Left forelimb (tissue), 1 donor: ENCODE data around the gene EPHB6.

Source experiments
- DNase-seq: peaks from one replicate; pipeline ENCODE4 v3.0.0-alpha.2; 2018; ENCODE audit warnings: low spot score

The EPHB6 gene

GRCh38 chr7:142866361-142867096, 11.7 kb downstream of the EPHB6 start:
- DNase-seq, result no peak

GRCh38 chr7:142867097-142867378, 12.2 kb downstream of the EPHB6 start:
- no peak for DNase-seq

GRCh38 chr7:142867398-142868187, 12.7 kb downstream of the EPHB6 start:
- DNase-seq, result peak; percentile 23

DNA sequence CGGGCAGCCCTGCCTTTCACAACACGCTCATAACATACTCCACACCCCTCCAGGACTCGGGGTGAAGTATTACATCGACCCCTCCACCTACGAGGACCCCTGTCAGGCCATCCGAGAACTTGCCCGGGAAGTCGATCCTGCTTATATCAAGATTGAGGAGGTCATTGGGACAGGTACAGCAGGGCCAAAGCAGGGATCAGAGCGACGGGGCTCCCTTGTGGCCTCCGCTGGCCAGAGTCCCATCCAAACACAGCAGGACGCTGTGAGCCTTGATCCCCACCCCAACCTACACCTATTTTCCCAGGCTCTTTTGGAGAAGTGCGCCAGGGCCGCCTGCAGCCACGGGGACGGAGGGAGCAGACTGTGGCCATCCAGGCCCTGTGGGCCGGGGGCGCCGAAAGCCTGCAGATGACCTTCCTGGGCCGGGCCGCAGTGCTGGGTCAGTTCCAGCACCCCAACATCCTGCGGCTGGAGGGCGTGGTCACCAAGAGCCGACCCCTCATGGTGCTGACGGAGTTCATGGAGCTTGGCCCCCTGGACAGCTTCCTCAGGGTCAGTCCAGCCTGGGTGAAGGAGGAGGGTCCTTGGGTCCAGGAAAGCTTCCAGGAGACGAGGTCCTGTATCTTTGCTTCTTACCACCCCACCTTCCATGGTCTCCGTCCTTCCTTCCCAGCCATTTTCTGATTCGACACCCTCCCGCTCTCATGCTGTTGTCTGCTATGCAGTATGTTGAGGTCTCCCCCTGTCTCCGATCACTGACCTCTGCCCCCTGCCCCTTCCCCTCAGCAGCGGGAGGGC, 13.5 kb downstream of the EPHB6 start:
- peak; percentile 57 for DNase-seq

DNA sequence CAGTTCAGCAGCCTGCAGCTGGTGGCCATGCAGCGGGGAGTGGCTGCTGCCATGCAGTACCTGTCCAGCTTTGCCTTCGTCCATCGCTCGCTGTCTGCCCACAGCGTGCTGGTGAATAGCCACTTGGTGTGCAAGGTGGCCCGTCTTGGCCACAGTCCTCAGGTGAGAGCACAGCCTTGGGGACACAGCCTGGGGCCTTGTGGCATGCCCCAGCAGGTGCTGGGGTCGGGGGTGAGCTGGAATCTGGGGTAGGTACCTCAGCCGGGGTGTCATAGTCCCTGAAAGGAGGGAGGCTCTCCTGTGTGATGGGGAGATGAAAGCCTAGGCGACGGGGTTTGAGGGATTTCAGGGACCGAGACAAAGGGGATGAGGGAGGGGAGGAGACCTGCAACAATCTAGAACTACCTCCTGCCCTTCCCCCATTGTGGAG, 14.1 kb downstream of the EPHB6 start:
- no peak for DNase-seq

DNA sequence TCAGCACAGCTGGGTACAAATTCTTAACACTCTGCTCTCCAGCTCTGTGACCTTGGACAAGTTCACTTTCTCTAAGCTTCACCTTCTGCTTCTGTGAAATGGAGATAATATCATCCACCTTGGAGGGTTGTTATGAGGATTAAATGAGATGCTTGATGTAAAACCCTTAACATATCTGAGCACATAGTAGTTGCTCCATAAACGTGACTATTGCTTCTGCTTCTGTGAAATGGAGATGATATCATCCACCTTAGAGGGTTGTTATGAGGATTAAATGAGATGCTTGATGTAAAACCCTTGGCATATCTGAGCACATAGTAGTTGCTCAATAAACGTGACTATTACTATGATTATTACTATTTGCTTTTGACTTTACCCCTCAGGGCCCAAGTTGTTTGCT, 14.6 kb downstream of the EPHB6 start:
- DNase-seq, result no peak

GRCh38 chr7:142870147-142870559, 15.3 kb downstream of the EPHB6 start:
- DNase-seq, result peak; percentile 54

- peak; percentile 50 for DNase-seq
Observed at GRCh38 chr7:142870566-142871259, 15.8 kb downstream of the EPHB6 start.

GRCh38 chr7:142871260-142872105, 16.6 kb downstream of the EPHB6 start:
- DNase-seq, result peak; percentile 49

- DNase-seq, result peak; percentile 25
Observed at GRCh38 chr7:142872106-142872675, 17.3 kb downstream of the EPHB6 start.

DNA sequence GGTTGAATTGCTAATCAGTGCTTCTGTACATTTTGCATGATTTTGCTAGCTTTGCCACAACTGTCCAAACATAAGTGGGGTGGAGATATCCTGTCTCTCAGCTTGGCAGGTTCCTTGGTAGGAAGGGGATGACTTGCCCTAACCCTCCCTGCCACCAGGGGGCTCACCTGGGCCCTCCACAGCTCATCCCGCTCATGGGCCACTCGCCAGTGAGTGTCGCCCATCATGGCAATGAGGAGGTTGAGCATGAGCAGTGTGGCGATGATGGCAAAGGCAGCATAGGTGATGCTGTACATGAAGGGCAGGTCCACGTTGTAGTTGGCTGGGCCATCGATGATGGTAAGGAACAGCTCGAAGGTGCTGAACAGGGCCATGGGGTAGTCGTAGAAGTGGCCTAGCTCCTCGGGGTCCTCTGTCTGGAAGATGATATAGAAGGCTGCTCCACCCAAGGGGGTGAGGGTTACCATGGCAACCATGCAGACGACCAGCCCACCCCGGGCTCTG, 18.5 kb downstream of the EPHB6 start:
- DNase-seq, result peak; percentile 53

DNA sequence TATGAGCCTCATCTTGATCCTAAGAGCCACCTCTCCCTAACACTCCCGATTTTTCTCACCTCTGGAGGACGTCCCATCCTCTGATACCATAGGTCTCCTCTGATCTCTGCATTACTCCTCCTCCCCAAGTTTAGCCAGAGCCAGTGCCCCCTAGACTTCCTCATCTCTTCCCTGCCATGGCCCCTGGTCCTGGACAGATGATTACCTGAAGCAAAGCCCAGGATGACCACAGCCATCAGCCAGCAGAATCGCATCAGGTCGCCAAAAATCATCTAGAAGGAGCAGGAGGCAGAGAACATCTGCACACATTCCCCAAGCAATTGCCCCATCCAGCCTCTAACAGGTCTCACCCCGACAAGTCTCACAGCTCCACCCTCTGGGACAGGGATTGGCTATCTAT, 19.0 kb downstream of the EPHB6 start:
- DNase-seq, result peak; percentile 25

DNA sequence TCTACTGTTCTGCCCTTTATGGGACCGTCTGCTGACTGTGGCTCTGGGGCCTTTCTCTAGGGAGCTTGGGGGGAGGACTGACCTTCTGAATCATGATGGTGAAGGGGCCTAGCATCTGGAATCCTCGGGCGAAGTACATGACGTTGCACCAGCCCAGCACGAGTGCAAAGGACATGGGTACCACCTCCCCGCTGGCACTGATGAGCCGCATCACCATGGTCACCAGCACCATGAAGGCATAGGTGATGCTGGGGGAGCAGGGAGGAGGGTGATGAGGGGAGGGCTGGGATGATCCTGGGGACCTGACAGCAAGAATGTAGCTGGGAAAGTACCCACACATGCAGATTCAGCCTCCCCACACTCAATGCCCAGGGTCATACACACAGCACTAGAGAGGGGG, 19.5 kb downstream of the EPHB6 start:
- no peak for DNase-seq

GRCh38 chr7:142874837-142875236, 20.0 kb downstream of the EPHB6 start:
- DNase-seq, result no peak

DNA sequence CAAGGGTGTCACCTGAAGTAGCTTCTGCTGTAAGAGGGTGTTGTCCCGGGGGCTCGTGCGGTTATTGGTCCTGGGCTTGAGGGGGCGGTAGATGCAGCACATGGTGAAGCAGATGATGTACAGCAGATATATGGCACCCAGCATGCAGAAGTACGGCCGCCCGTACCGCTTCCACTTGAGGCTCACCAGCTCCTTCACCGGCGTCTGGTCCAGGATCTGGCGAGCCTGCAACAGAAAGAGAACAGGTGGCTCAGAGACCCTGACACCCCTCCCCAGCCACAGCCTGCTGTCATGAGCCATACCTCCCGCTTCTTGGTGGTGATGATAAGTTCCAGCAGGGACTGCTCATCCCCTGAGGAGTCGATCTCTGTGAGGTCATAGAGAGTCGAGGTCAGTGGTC, 20.6 kb downstream of the EPHB6 start:
- peak; percentile 46 for DNase-seq

- DNase-seq, result peak; percentile 45
Observed at GRCh38 chr7:142876236-142876960, 21.5 kb downstream of the EPHB6 start.

- peak; percentile 45 for DNase-seq
Observed at GRCh38 chr7:142876991-142877910, 22.4 kb downstream of the EPHB6 start.

GRCh38 chr7:142878315-142878714, 23.4 kb downstream of the EPHB6 start:
- DNase-seq, result peak; percentile 17

GRCh38 chr7:142879060-142879459, 24.2 kb downstream of the EPHB6 start:
- no peak for DNase-seq
